GM12891 (cell line): ENCODE results near the gene COL25A1.

Experiments
- PAX5 ChIP-seq: IDR thresholded peaks from 2 replicates; pipeline ENCODE4 v1.6.1; 2011; ENCODE audit warnings: low read length, moderate library complexity, mild to moderate bottlenecking; ENCODE audit not compliant: insufficient read depth, severe bottlenecking
- POLR2A ChIP-seq: IDR thresholded peaks from 2 replicates; pipeline ENCODE4 v1.6.1; 2011; ENCODE audit warnings: low read depth, low read length, control low read depth
- POLR2AphosphoS5 ChIP-seq: IDR thresholded peaks from 2 replicates; pipeline ENCODE4 v1.6.1; 2011; ENCODE audit warnings: low read depth, low read length, control low read depth
- SPI1 ChIP-seq: IDR thresholded peaks from 2 replicates; pipeline ENCODE4 v1.6.1; 2011; ENCODE audit warnings: low read depth, low read length, control low read depth
- TAF1 ChIP-seq: IDR thresholded peaks from 2 replicates; pipeline ENCODE4 v1.6.1; 2011; ENCODE audit warnings: low read depth, low read length, control low read depth

- TF ChIP-seq POLR2A (no peak), POLR2AphosphoS5 (no peak), SPI1 (no peak), PAX5 (no peak), TAF1 (no peak)
These were observed 455.9 kb downstream of the COL25A1 start for GRCh38 chr4:108846568-108846967.
